Erythroblast (primary cell): ENCODE results near the gene MICAL3.

Experiments
- GATA1 ChIP-seq: IDR thresholded peaks from 2 replicates; pipeline ENCODE4 v1.6.1; 2011; ENCODE audit warnings: low read depth, mild to moderate bottlenecking, control low read depth, low read length, moderate library complexity
- POLR2A ChIP-seq: IDR thresholded peaks from 2 replicates; pipeline ENCODE4 v1.6.1; 2011; ENCODE audit warnings: mild to moderate bottlenecking, low read length

- TF ChIP-seq POLR2A (no peak), GATA1 (no peak)
Observed at GRCh38 chr22:17915676-17916075, 108.7 kb downstream of the MICAL3 start.
